ENCODE measurements around the gene HEXD. TPM values are rescaled to one million over a fixed set of nuclear protein-coding genes. Genes with fewer than 3 reads are reported as not detected.
A peak's percentile ranks its signal among the peaks of the same experiment; 100 is the strongest.

HEXD gene
- polyA plus RNA-seq, 3 donors = 8.9 to 61.5 (median 12.7) TPM

DNA sequence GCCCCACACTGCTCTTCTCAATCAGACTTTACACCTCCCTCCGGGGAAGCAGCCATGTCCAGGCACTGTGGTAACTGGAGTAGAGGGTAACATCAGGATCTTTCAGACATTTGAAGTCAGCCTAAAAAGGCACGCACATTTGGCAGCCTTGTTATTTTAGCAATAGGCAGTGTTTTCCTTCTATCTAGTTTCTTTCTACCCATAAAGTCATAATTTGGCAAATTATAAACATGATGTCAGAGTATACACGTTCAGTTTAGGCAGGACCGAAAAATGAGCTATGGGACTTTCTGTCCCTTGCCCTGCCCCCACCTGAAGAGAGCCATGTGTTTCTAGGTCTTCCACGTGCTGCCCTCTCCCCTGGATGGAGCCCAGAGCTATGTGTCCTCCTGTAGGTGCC, 61.5 kb downstream of the HEXD start:
- H3K27me3 Mint-ChIP-seq (ENCODE audit: low read depth in 3 of 3) = no peaks in the 10 kb centered on the region
- TF ChIP-seq, protein P1, sequence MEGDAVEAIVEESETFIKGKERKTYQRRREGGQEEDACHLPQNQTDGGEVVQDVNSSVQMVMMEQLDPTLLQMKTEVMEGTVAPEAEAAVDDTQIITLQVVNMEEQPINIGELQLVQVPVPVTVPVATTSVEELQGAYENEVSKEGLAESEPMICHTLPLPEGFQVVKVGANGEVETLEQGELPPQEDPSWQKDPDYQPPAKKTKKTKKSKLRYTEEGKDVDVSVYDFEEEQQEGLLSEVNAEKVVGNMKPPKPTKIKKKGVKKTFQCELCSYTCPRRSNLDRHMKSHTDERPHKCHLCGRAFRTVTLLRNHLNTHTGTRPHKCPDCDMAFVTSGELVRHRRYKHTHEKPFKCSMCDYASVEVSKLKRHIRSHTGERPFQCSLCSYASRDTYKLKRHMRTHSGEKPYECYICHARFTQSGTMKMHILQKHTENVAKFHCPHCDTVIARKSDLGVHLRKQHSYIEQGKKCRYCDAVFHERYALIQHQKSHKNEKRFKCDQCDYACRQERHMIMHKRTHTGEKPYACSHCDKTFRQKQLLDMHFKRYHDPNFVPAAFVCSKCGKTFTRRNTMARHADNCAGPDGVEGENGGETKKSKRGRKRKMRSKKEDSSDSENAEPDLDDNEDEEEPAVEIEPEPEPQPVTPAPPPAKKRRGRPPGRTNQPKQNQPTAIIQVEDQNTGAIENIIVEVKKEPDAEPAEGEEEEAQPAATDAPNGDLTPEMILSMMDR (IDR thresholded peaks at IDR 0.05) = no peak
- peaks cover 84 to 98% of the 10 kb centered on the region in 2 donors for H3K36me3 ChIP-seq (replicated peaks in 1 of 2; ENCODE audit: control insufficient read depth in 1 of 2, insufficient read depth in 2 of 2, low read length in 2 of 2)
- H3K36me3 Mint-ChIP-seq = peaks cover 81 to 93% of the 10 kb centered on the region in 2 donors
- intact Hi-C loops (cut with micrococcal nuclease) = no loop called here
- 100% methylated on average over 1 of the region's 5 CpGs for WGBS (ENCODE audit: insufficient coverage)
- H3K9ac ChIP-seq (ENCODE audit: insufficient read depth, low read length, poor library complexity, severe bottlenecking) = no peak overlapping the region
- no peak overlapping the region for H3K4me3 ChIP-seq (replicated peaks in 1 of 3; ENCODE audit: low read depth in 2 of 3, low read length in 3 of 3)
- H3K27ac ChIP-seq (ENCODE audit: low read depth in 1 of 2, low read length in 2 of 2) = no peak overlapping the region
- H3K9me3 ChIP-seq (replicated peaks in 1 of 2; ENCODE audit: control insufficient read depth in 1 of 2, insufficient read depth in 1 of 2, low read length in 2 of 2) = no peaks in the 10 kb centered on the region
- no peaks in the 10 kb centered on the region for H3K4me1 ChIP-seq (ENCODE audit: control insufficient read depth in 1 of 2, insufficient read depth in 2 of 2, low read length in 2 of 2)
- no peak overlapping the region for H3K4me2 ChIP-seq (replicated peaks; ENCODE audit: extremely low read depth, low read length, poor library complexity, severe bottlenecking)
- no peak overlapping the region for H2AFZ ChIP-seq (ENCODE audit: insufficient read depth, low read depth, low read length, poor library complexity, severe bottlenecking)
- peaks cover 2% of the 10 kb centered on the region for H3K4me1 Mint-ChIP-seq
- no peaks in the 10 kb centered on the region for H3K79me2 ChIP-seq (ENCODE audit: insufficient read depth, low read length)
- H3K27ac Mint-ChIP-seq = peak overlapping the region in 1 of 7 donors; percentile 10
- no peak for DNase-seq
- H4K20me1 ChIP-seq (ENCODE audit: insufficient read depth, low read length) = peaks cover 15% of the 10 kb centered on the region
- H3K9me3 Mint-ChIP-seq = no peaks in the 10 kb centered on the region
- no peak overlapping the region for H3K4me3 Mint-ChIP-seq
- H3K27me3 ChIP-seq (ENCODE audit: control insufficient read depth in 2 of 2, insufficient read depth in 2 of 2, low read length in 2 of 2) = no peaks in the 10 kb centered on the region

DNA sequence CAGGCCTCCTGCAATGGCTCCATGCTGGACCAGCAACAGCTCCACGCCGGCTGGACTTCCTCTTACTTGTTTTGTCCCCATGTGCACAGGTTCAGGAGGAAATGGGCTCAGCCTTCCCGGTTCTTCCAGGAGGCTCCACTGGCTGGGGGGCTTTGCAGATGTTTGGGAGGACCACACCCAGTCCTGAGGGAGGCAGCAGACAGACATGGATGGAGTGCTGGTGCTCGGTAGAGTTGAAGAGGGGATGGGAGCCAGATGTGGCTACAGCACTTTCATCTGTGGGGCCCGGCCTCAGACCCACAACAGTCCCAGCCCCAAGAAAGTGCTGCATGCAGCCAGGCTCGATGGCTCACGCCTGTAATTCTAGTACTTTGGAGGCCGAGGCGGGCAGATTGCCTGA, 62.2 kb downstream of the HEXD start:
- Histone ChIP-seq H3K4me3 (replicated peaks in 1 of 3; ENCODE audit: low read depth in 2 of 3, low read length in 3 of 3) (no peak overlapping the region), H3K27me3 (ENCODE audit: control insufficient read depth in 2 of 2, insufficient read depth in 2 of 2, low read length in 2 of 2) (no peaks in the 10 kb centered on the region), H3K9me3 (replicated peaks in 1 of 2; ENCODE audit: control insufficient read depth in 1 of 2, insufficient read depth in 1 of 2, low read length in 2 of 2) (no peaks in the 10 kb centered on the region), H3K4me2 (replicated peaks; ENCODE audit: extremely low read depth, low read length, poor library complexity, severe bottlenecking) (no peak overlapping the region), H3K36me3 (replicated peaks in 1 of 2; ENCODE audit: control insufficient read depth in 1 of 2, insufficient read depth in 2 of 2, low read length in 2 of 2) (peaks cover 84 to 98% of the 10 kb centered on the region in 2 donors), H3K9ac (ENCODE audit: insufficient read depth, low read length, poor library complexity, severe bottlenecking) (no peak overlapping the region), H4K20me1 (ENCODE audit: insufficient read depth, low read length) (peaks cover 15% of the 10 kb centered on the region), H3K79me2 (ENCODE audit: insufficient read depth, low read length) (no peaks in the 10 kb centered on the region), H3K27ac (ENCODE audit: low read depth in 1 of 2, low read length in 2 of 2) (no peak overlapping the region), H3K4me1 (ENCODE audit: control insufficient read depth in 1 of 2, insufficient read depth in 2 of 2, low read length in 2 of 2) (no peaks in the 10 kb centered on the region), H2AFZ (ENCODE audit: insufficient read depth, low read depth, low read length, poor library complexity, severe bottlenecking) (no peak overlapping the region)
- DNase-seq = no peak
- Mint-ChIP-seq H3K9me3 (no peaks in the 10 kb centered on the region), H3K4me1 (peaks cover 2% of the 10 kb centered on the region), H3K27me3 (ENCODE audit: low read depth in 3 of 3) (no peaks in the 10 kb centered on the region), H3K36me3 (peaks cover 83 to 93% of the 10 kb centered on the region in 2 donors), H3K4me3 (no peak overlapping the region), H3K27ac (no peak overlapping the region)
- TF ChIP-seq, protein P1 (IDR thresholded peaks at IDR 0.05) = no peak
- 100% methylated on average over 5 of the region's 9 CpGs for WGBS (ENCODE audit: insufficient coverage)
- intact Hi-C loops (cut with micrococcal nuclease) = no loop called here
